H1 (cell line): ENCODE data around the gene FANK1. TPM values are rescaled to one million over a fixed set of nuclear protein-coding genes. Genes with fewer than 3 reads are reported as not detected.

Source experiments
- CBX8 ChIP-seq: fragments of 300-800, 300-1000 bp; sonication (generic); IDR thresholded peaks from 2 replicates; pipeline ENCODE4 v1.7.1; 2016; ENCODE audit warnings: low read depth, low read length, borderline replicate concordance
- CREB1 ChIP-seq: IDR thresholded peaks from 2 replicates; pipeline ENCODE4 v1.6.1; 2012; ENCODE audit warnings: inconsistent platforms
- ZNF274 ChIP-seq: IDR thresholded peaks from 2 replicates; pipeline ENCODE4 v1.7.0; 2012; ENCODE audit warnings: low read length, borderline replicate concordance; ENCODE audit errors: extremely low read depth
- polyA plus RNA-seq, 7 experiments: library from polyadenylated mRNA; depleted of rRNA in 3 of 7; stranded (reverse) in 5 of 7; unstranded in 2 of 7; fragments of >200 nt in 5 of 7; fragments of 200-250 nt in 2 of 7; gene quantifications; 1 replicate in 5 of 7; 2 replicates in 1 of 7; 4 replicates in 1 of 7; pipeline versions ENCODE4 v1.2.1 to v1.2.3, GENCODE V29; 2011 to 2013; ENCODE audit warnings: missing spikeins in 2 of 7, mixed read lengths in 2 of 7
- total RNA-seq: library from RNA; stranded (reverse); fragmentation: NEBNext Ultra II Directional; extraction: Animal tissue kit (Norgen Biotek cat#: 25700); gene quantifications from 2 replicates; pipeline ENCODE4 v1.2.1, GENCODE V29; 2021
- TF ChIP-seq, protein P1 (sequence below): IDR thresholded peaks from 2 replicates; pipeline ENCODE4 v1.6.1; 2012; ENCODE audit warnings: inconsistent platforms

Gene FANK1
- total and polyA plus RNA-seq, 2 of the 8 experiments (the other 6 are each of a cell fraction or from before 2014, with no cell fraction given) = 1.2 TPM; not detected in 1

- TF ChIP-seq, protein P1, sequence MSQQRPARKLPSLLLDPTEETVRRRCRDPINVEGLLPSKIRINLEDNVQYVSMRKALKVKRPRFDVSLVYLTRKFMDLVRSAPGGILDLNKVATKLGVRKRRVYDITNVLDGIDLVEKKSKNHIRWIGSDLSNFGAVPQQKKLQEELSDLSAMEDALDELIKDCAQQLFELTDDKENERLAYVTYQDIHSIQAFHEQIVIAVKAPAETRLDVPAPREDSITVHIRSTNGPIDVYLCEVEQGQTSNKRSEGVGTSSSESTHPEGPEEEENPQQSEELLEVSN = no peak
- TF ChIP-seq CBX8 = no peak
- no peak for TF ChIP-seq CREB1
- TF ChIP-seq ZNF274 = no peak
Measured at GRCh38 chr10:125850766-125851731, 45.3 kb upstream of the FANK1 start (continued).
